OCI-LY7 (cell line): Measurements from ENCODE around the gene NOVA1. TPM values are rescaled to one million over a fixed set of nuclear protein-coding genes. Genes with fewer than 3 reads are reported as not detected.

ENCODE experiments used
- BruUV-seq: library from RNA; stranded (reverse); fragments of 400-500 nt; replicated peaks from 2 replicates; lab custom pipeline; 2021; lab: Mats Ljungman, UMichigan
- CTCF ChIA-PET: fragments of 300-600 bp; sonication (Branson Sonifier 250); formaldehyde crosslinking; loops from one replicate; lab custom pipeline; 2022; ENCODE audit warnings: antibody characterized with exemption; ENCODE audit not compliant: unreplicated experiment; lab: Charles Lee
- POLR2A ChIA-PET: fragments of 300-600 bp; sonication (Branson Sonifier 250); formaldehyde crosslinking; loops from one replicate; lab custom pipeline; 2022; ENCODE audit warnings: antibody characterized with exemption; lab: Charles Lee
- DNase-seq: peaks from one replicate; pipeline ENCODE4 v3.0.0-alpha.2; 2015; ENCODE audit warnings: low spot score
- H2AFZ ChIP-seq: fragments of 200-600 bp; sonication (generic), shearing (Covaris generic); 2 replicates; pipeline ENCODE4 v1.6.1; 2014; ENCODE audit warnings: mild to moderate bottlenecking, antibody characterized with exemption, low read length, moderate library complexity
- H3K27ac ChIP-seq: fragments of 200-600 bp; sonication (generic); 2 replicates; pipeline ENCODE4 v1.5.1; 2014; ENCODE audit warnings: mixed run types, low read depth, mild to moderate bottlenecking, moderate library complexity, low read length, inconsistent platforms; ENCODE audit not compliant: poor library complexity, severe bottlenecking
- H3K36me3 ChIP-seq: fragments of 200-600 bp; sonication (generic); 2 replicates; pipeline ENCODE4 v1.6.1; 2014; ENCODE audit warnings: mild to moderate bottlenecking, antibody characterized with exemption, low read length, moderate library complexity, mixed read lengths; ENCODE audit not compliant: insufficient read depth
- H3K4me1 ChIP-seq: fragments of 200-600 bp; sonication (generic); 2 replicates; pipeline ENCODE4 v1.5.1; 2014; ENCODE audit warnings: mild to moderate bottlenecking, low read length; ENCODE audit not compliant: insufficient read depth, poor library complexity, severe bottlenecking
- H3K4me2 ChIP-seq: fragments of 200-600 bp; sonication (generic); 2 replicates; pipeline ENCODE4 v1.6.1; 2014; ENCODE audit warnings: mild to moderate bottlenecking, low read length
- H3K4me3 ChIP-seq: fragments of 200-600 bp; sonication (generic); 2 replicates; pipeline ENCODE4 v1.5.1; 2014; ENCODE audit warnings: mild to moderate bottlenecking, low read depth, low read length; ENCODE audit not compliant: poor library complexity, severe bottlenecking
- H3K79me2 ChIP-seq: fragments of 200-600 bp; sonication (generic); 2 replicates; pipeline ENCODE4 v1.6.1; 2016; ENCODE audit warnings: low read depth, mild to moderate bottlenecking, low read length, moderate library complexity, mixed read lengths; ENCODE audit not compliant: insufficient read depth
- H3K9me2 ChIP-seq: fragments of 200-600 bp; sonication (generic); 2 replicates; pipeline ENCODE4 v1.6.1; 2016; ENCODE audit warnings: mild to moderate bottlenecking, low read length, mixed read lengths; ENCODE audit not compliant: insufficient read depth
- H3K9me3 ChIP-seq: fragments of 200-600 bp; sonication (generic); 2 replicates; pipeline ENCODE4 v1.6.1; 2014; ENCODE audit warnings: mild to moderate bottlenecking, mixed run types, low read length, mixed read lengths
- H4K20me1 ChIP-seq: fragments of 200-600 bp; sonication (generic); 2 replicates; pipeline ENCODE4 v1.6.1; 2014; ENCODE audit warnings: mild to moderate bottlenecking, antibody characterized with exemption, low read length, moderate library complexity, mixed read lengths; ENCODE audit not compliant: insufficient read depth
- CTCF ChIP-seq: fragments of 200-600 bp; sonication (generic); conservative IDR thresholded peaks from 2 replicates; pipeline ENCODE4 v1.5.1; 2014; ENCODE audit warnings: mild to moderate bottlenecking, antibody characterized with exemption, low read length, moderate library complexity, mixed read lengths
- EZH2phosphoT487 ChIP-seq: fragments of 200-600 bp; sonication (generic); IDR thresholded peaks from 2 replicates; pipeline ENCODE4 v1.6.1; 2018; ENCODE audit warnings: low read depth, borderline replicate concordance, mild to moderate bottlenecking, mixed run types, antibody characterized with exemption, low read length, moderate library complexity, mixed read lengths
- intact Hi-C: fragments of 100-400 bp; cut with micrococcal nuclease; formaldehyde crosslinking; loops from one replicate; pipeline ENCODE4 v1.10.0; 2022; ENCODE audit not compliant: unreplicated experiment
- total RNA-seq, 2 experiments: library from RNA; depleted of rRNA in 1 of 2; stranded (reverse); fragments of >200 nt in 1 of 2; shearing (Covaris generic) in 1 of 2; gene quantifications; 2 replicates each; pipeline ENCODE4 v1.2.3, GENCODE V29; 2014 to 2022

NOVA1 gene
- total RNA-seq, 2 experiments from 2014 or later = not detected

- no peak for DNase-seq
- Histone ChIP-seq H3K9me3 (peaks cover 16% of the 10 kb centered on the region; the same call in 1 of the 2 replicates), H2AFZ (no peak overlapping the region), H3K4me2 (no peak overlapping the region), H3K9me2 (no peaks in the 10 kb centered on the region), H3K4me1 (no peaks in the 10 kb centered on the region), H3K27ac (no peak overlapping the region), H3K4me3 (no peak overlapping the region), H3K36me3 (no peaks in the 10 kb centered on the region), H3K79me2 (no peaks in the 10 kb centered on the region), H4K20me1 (no peaks in the 10 kb centered on the region)
- no TSS peak for BruUV-seq
- TF ChIP-seq EZH2phosphoT487 (no peak), CTCF (no peak)
- ChIA-PET POLR2A (no interaction called here), CTCF (no interaction called here)
- intact Hi-C loops = no loop called here
These were observed 118.9 kb downstream of the NOVA1 start for GRCh38 chr14:26478967-26479366.

DNA sequence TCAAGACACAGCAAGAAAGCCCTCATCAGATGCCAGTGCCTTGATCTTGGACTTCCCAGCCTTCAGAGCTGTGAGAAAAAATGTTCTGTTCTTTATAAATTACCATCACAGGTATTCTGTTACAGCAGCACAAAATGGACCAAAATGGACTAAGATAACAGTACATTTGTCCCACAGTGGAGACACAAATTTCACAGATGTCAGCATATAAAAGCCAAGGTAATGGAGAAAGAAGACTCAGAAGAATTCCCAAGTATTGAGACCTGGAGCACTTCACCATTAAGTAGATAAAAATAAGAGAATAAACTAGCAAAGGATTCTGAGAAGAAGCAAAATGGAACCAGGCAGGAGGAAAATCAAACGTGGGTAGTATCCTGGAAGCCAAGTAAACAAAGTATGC lies 131.0 kb downstream of the NOVA1 start:
- H3K79me2 ChIP-seq = no peaks in the 10 kb centered on the region
- H4K20me1 ChIP-seq = no peaks in the 10 kb centered on the region
- no peaks in the 10 kb centered on the region for H3K9me2 ChIP-seq
- no peak for TF ChIP-seq EZH2phosphoT487
- no peak for TF ChIP-seq CTCF
- no TSS peak for BruUV-seq
- H3K4me2 ChIP-seq = no peak overlapping the region
- H3K27ac ChIP-seq = no peak overlapping the region
- no peak overlapping the region for H3K4me3 ChIP-seq
- H3K36me3 ChIP-seq = no peaks in the 10 kb centered on the region
- ChIA-PET CTCF (no interaction called here), POLR2A (no interaction called here)
- DNase-seq = no peak
- H3K9me3 ChIP-seq = 0 out of 2 replicates have a peak, but pooled peaks cover 5% of the 10 kb centered on the region
- no peak overlapping the region for H2AFZ ChIP-seq
- H3K4me1 ChIP-seq = no peaks in the 10 kb centered on the region
- intact Hi-C loops = no loop called here

- Histone ChIP-seq H3K9me2 (no peaks in the 10 kb centered on the region), H3K9me3 (0 out of 2 replicates have a peak, but pooled peaks cover 5% of the 10 kb centered on the region), H3K79me2 (no peaks in the 10 kb centered on the region), H2AFZ (no peak overlapping the region), H3K4me2 (no peak overlapping the region), H3K36me3 (no peaks in the 10 kb centered on the region), H3K4me1 (no peaks in the 10 kb centered on the region), H3K4me3 (no peak overlapping the region), H3K27ac (no peak overlapping the region), H4K20me1 (no peaks in the 10 kb centered on the region)
- ChIA-PET CTCF (no interaction called here), POLR2A (no interaction called here)
- no peak for TF ChIP-seq CTCF
- TF ChIP-seq EZH2phosphoT487 = no peak
- intact Hi-C loops = no loop called here
- no peak for DNase-seq
- no TSS peak for BruUV-seq
These were observed 134.7 kb downstream of the NOVA1 start for GRCh38 chr14:26463136-26463535.
